ENCODE measurements around the gene LGALS3. TPM values are rescaled to one million over a fixed set of nuclear protein-coding genes. Genes with fewer than 3 reads are reported as not detected.
A peak's percentile ranks its signal among the peaks of the same experiment; 100 is the strongest.

LGALS3 gene
- polyA plus RNA-seq, 4 donors = 593 to 2,279 (median 1,750) TPM

DNA sequence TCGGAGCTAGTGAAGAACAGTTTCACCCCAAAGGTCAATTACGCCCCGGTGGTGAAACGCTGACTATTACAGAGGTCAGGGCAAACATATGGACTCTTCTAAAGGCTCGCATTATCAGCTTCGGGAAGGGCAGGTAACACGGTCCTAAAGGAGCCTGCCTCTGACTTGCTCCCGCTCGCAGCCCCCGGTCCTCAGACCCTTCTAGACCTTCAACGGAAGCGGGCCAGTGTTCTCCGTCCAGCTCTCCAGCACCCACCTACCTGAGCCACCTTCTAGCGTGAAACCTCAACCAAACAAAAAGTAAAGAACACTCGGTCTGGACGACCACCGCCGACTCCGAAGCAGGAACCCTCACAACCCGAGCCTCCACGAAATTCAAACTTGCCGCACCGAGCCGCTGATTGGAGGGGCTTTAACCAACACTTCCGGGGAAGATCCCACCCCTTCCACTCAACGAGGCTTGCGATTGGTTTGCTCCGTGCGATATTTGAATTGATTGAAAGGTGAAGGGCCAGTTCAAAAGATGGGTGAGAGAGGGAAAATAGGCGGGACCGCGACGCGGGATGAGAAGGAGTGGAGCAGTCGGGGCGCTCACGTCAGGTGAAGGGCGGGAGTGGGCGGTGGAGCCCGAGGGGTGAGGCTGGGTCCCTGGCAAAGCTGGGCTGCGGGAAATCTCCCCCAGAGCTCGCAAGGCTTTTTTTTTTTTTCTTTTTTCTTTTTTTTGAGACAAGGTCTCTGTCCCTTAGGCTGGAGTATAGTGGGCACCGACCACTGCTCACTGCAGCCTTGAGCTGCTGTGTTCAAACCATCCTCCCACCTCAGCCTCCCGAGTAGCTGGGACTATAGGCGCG is 62.4 kb downstream of the LGALS3 start, which contains the start of gene DLGAP5:
Gene DLGAP5 (minus strand): TSS at position 383 of the 851 bp plus-strand sequence. CDS start 2,406 bp downstream, outside the sequence.
- H3K27me3 ChIP-seq (ENCODE audit: control insufficient read depth in 3 of 3, insufficient read depth in 3 of 3, low read length in 3 of 3) = no peaks in the 10 kb centered on the region
- no peaks in the 10 kb centered on the region for H3K36me3 ChIP-seq (ENCODE audit: control insufficient read depth in 3 of 3, insufficient read depth in 2 of 3, low read depth in 1 of 3, low read length in 3 of 3)
- FAIRE-seq (no peak), DNase-seq (peak; percentile 96 to 99)
- peak within 1 kb of the TSS in 2 of 3 donors; percentile 16 to 66 for H3K27ac ChIP-seq (ENCODE audit: low read depth in 1 of 3, low read length in 2 of 3)
- H3K4me3 ChIP-seq (ENCODE audit: low read depth in 1 of 3, low read length in 3 of 3) = peak within 1 kb of the TSS; percentile 31 to 79 (median 76)
- WGBS, 3 donors = 1 to 2% (median 1%) methylated on average over 46 of the region's 46 CpGs
- peaks cover 0 to 5% (median 0%) of the 10 kb centered on the region in 3 donors for H3K4me1 ChIP-seq (ENCODE audit: control insufficient read depth in 3 of 3, insufficient read depth in 2 of 3, low read depth in 1 of 3, low read length in 2 of 3)
- no peaks in the 10 kb centered on the region for H3K9me3 ChIP-seq (ENCODE audit: control insufficient read depth in 2 of 2, insufficient read depth in 1 of 2, low read depth in 1 of 2, low read length in 1 of 2)

DNA sequence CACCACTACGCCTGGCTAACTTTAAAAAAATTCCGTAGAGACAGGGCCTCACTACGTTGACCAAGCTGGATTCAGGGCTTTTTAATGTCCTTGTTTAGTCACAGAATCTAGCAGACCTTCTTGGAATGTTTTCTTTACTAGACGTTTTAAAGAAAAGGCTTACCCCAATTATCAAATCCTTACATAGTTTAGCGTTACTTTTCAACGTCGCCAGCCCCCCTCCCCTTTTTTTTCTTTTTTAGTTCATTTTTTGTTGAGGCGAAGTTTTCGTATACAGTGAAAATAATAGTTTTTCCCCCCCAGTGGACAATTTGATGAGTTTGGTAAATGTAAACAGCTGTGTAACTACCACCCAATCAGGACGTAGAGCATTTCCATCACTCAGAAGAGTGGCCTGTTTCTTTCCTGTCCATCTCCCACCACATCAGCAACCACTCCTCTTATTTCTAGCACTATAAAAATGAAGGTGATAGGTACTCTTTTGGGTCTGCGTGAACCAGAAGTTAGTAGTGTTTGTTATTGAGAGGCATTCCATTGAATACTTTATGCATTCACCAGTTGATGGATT is 63.1 kb downstream of the LGALS3 start:
- Histone ChIP-seq H3K36me3 (ENCODE audit: control insufficient read depth in 3 of 3, insufficient read depth in 2 of 3, low read depth in 1 of 3, low read length in 3 of 3) (no peaks in the 10 kb centered on the region), H3K4me1 (ENCODE audit: control insufficient read depth in 3 of 3, insufficient read depth in 2 of 3, low read depth in 1 of 3, low read length in 2 of 3) (peaks cover 0 to 5% (median 0%) of the 10 kb centered on the region in 3 donors), H3K4me3 (ENCODE audit: low read depth in 1 of 3, low read length in 3 of 3) (peak overlapping the region; percentile 31 to 79 (median 76)), H3K9me3 (ENCODE audit: control insufficient read depth in 2 of 2, insufficient read depth in 1 of 2, low read depth in 1 of 2, low read length in 1 of 2) (no peaks in the 10 kb centered on the region), H3K27ac (ENCODE audit: low read depth in 1 of 3, low read length in 2 of 3) (peak overlapping the region in 2 of 3 donors; percentile 14 to 66), H3K27me3 (ENCODE audit: control insufficient read depth in 3 of 3, insufficient read depth in 3 of 3, low read length in 3 of 3) (no peaks in the 10 kb centered on the region)
- WGBS, 3 donors = 47 to 58% (median 49%) methylated on average over 11 of the region's 11 CpGs
- FAIRE-seq = no peak
- DNase-seq = no peak

GRCh38 chr14:55194656-55195355 is 65.8 kb downstream of the LGALS3 start:
- Histone ChIP-seq H3K4me1 (ENCODE audit: control insufficient read depth in 3 of 3, insufficient read depth in 2 of 3, low read depth in 1 of 3, low read length in 2 of 3) (peaks cover 0 to 5% (median 0%) of the 10 kb centered on the region in 3 donors), H3K27ac (ENCODE audit: low read depth in 1 of 3, low read length in 2 of 3) (no peak overlapping the region), H3K9me3 (ENCODE audit: control insufficient read depth in 2 of 2, insufficient read depth in 1 of 2, low read depth in 1 of 2, low read length in 1 of 2) (no peaks in the 10 kb centered on the region), H3K27me3 (ENCODE audit: control insufficient read depth in 3 of 3, insufficient read depth in 3 of 3, low read length in 3 of 3) (no peaks in the 10 kb centered on the region), H3K4me3 (ENCODE audit: low read depth in 1 of 3, low read length in 3 of 3) (no peak overlapping the region), H3K36me3 (ENCODE audit: control insufficient read depth in 3 of 3, insufficient read depth in 2 of 3, low read depth in 1 of 3, low read length in 3 of 3) (no peaks in the 10 kb centered on the region)
- WGBS, 3 donors = 92 to 98% (median 92%) methylated on average over 5 of the region's 5 CpGs
- no peak for DNase-seq
- no peak for FAIRE-seq

Other genes starting within 250 kb of the LGALS3 start
- gene GCH1, start 226.4 kb upstream of the LGALS3 start, polyA plus RNA-seq = 10 to 100 TPM; 15.0 to 47.4 (median 37.6) TPM
- gene WDHD1, start 102.2 kb upstream of the LGALS3 start, polyA plus RNA-seq = 1 to 10 TPM in 2 of 4 donors, under 1 TPM in 2; 0.45 to 9.7 (median 2.0) TPM
- gene SOCS4, start 102.0 kb upstream of the LGALS3 start, polyA plus RNA-seq = 10 to 100 TPM in 2 of 4 donors, 1 to 10 TPM in 2; 4.8 to 11.1 (median 10.0) TPM
- gene MAPK1IP1L, start 77.6 kb upstream of the LGALS3 start, polyA plus RNA-seq = 10 to 100 TPM; 24.3 to 80.6 (median 31.4) TPM
- 10 to 100 TPM in 2 of 4 donors, 1 to 10 TPM in 1, under 1 TPM in 1; 0.81 to 13.2 (median 6.6) TPM for gene DLGAP5, start 62.3 kb downstream of the LGALS3 start, polyA plus RNA-seq
- 10 to 100 TPM; 13.5 to 30.1 (median 14.9) TPM for gene FBXO34, start 142.2 kb downstream of the LGALS3 start, polyA plus RNA-seq

Measured in small intestine (tissue), 7 donors.